ENCODE results near the gene CDH26.

GRCh38 chr20:60050193-60050947, 92.1 kb downstream of the CDH26 start:
- TF ChIP-seq EP300 (IDR thresholded peaks at IDR 0.05; ENCODE audit: borderline replicate concordance), result no peak
- TF ChIP-seq REST (IDR thresholded peaks at IDR 0.05; ENCODE audit: low read depth), result no peak
- TF ChIP-seq FOXM1 (IDR thresholded peaks at IDR 0.05; ENCODE audit: borderline replicate concordance, low read depth), result no peak
- no peak for TF ChIP-seq MAX (IDR thresholded peaks at IDR 0.05)
- no peak for TF ChIP-seq TAF1 (IDR thresholded peaks at IDR 0.05; ENCODE audit: low read depth)
- TF ChIP-seq CREB1 (IDR thresholded peaks at IDR 0.05; ENCODE audit: low read depth), result no peak

All from Ishikawa (cell line).